Ovary (tissue), 3 donors: ENCODE data around the gene CFLAR.

ENCODE experiments used
- EP300 ChIP-seq: sonication (generic); formaldehyde crosslinking; IDR thresholded peaks from one replicate; pipeline ENCODE4 v1.6.1; 2017; ENCODE audit warnings: antibody characterized with exemption
- POLR2A ChIP-seq: fragments of 450-650 bp; IDR thresholded peaks from one replicate; pipeline ENCODE4 v1.6.1; 2017; ENCODE audit warnings: antibody characterized with exemption, mild to moderate bottlenecking, moderate library complexity
- TF ChIP-seq, protein P1 (sequence below), 3 donors: fragments of 450-650 bp in 2 of 3; fragments of 200-600 bp in 1 of 3; IDR thresholded peaks; one replicate each; pipeline versions ENCODE4 v1.5.1 to v1.8.0; 2016 to 2022; ENCODE audit warnings: antibody characterized with exemption in 3 of 3, mild to moderate bottlenecking in 1 of 3
- donor health status: DM: no; HTN: no; CAD: no.

DNA sequence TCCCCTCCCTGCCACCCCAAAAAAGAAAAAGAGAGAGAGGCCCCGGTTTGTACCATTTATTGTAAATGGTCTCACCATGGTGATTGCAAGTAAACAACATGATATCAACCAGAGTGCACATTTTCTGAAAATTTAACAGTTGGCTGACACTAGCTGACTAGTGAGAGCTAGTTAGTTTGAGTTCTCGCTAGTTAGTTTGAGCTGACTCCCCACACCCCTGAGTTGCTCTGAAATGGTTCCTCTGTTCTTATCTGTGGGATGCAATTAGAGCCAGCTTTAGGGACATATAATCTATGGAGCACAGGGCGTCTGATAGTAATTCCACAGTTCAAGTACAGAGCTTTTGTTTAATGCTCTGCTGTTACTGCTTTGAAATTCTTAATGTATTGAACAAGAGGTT lies 80.0 kb downstream of the CFLAR start:
- TF ChIP-seq POLR2A, result no peak
- TF ChIP-seq, protein P1, sequence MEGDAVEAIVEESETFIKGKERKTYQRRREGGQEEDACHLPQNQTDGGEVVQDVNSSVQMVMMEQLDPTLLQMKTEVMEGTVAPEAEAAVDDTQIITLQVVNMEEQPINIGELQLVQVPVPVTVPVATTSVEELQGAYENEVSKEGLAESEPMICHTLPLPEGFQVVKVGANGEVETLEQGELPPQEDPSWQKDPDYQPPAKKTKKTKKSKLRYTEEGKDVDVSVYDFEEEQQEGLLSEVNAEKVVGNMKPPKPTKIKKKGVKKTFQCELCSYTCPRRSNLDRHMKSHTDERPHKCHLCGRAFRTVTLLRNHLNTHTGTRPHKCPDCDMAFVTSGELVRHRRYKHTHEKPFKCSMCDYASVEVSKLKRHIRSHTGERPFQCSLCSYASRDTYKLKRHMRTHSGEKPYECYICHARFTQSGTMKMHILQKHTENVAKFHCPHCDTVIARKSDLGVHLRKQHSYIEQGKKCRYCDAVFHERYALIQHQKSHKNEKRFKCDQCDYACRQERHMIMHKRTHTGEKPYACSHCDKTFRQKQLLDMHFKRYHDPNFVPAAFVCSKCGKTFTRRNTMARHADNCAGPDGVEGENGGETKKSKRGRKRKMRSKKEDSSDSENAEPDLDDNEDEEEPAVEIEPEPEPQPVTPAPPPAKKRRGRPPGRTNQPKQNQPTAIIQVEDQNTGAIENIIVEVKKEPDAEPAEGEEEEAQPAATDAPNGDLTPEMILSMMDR (IDR thresholded peaks at IDR 0.05), result no peak
- no peak for TF ChIP-seq EP300
